Ishikawa (cell line): ENCODE data around the gene FAM222B.

Source experiments
- CEBPB ChIP-seq: IDR thresholded peaks from 2 replicates; pipeline ENCODE4 v1.6.1; 2012
- CREB1 ChIP-seq: IDR thresholded peaks from 2 replicates; pipeline ENCODE4 v1.6.1; 2012; ENCODE audit warnings: low read depth
- EGR1 ChIP-seq: IDR thresholded peaks from 2 replicates; pipeline ENCODE4 v1.6.1; 2012
- EP300 ChIP-seq: IDR thresholded peaks from 2 replicates; pipeline ENCODE4 v1.6.1; 2012; ENCODE audit warnings: borderline replicate concordance
- FOXM1 ChIP-seq: IDR thresholded peaks from 2 replicates; pipeline ENCODE4 v1.6.1; 2012; ENCODE audit warnings: low read depth, borderline replicate concordance
- MAX ChIP-seq: IDR thresholded peaks from 2 replicates; pipeline ENCODE4 v1.6.1; 2012
- NFIC ChIP-seq: IDR thresholded peaks from 2 replicates; pipeline ENCODE4 v1.6.1; 2012
- RAD21 ChIP-seq: IDR thresholded peaks from 2 replicates; pipeline ENCODE4 v1.6.1; 2012; ENCODE audit warnings: low read depth
- REST ChIP-seq: IDR thresholded peaks from 2 replicates; pipeline ENCODE4 v1.6.1; 2012; ENCODE audit warnings: low read depth, mild to moderate bottlenecking
- TAF1 ChIP-seq: IDR thresholded peaks from 2 replicates; pipeline ENCODE4 v1.6.1; 2012; ENCODE audit warnings: low read depth, mild to moderate bottlenecking
- TCF12 ChIP-seq: IDR thresholded peaks from 2 replicates; pipeline ENCODE4 v1.6.1; 2012; ENCODE audit warnings: low read depth
- TEAD4 ChIP-seq: IDR thresholded peaks from 2 replicates; pipeline ENCODE4 v1.6.1; 2012
- USF1 ChIP-seq: IDR thresholded peaks from 2 replicates; pipeline ENCODE4 v1.6.1; 2012
- YY1 ChIP-seq: IDR thresholded peaks from 2 replicates; pipeline ENCODE4 v1.6.1; 2012; ENCODE audit warnings: low read depth
- ZBTB7A ChIP-seq: IDR thresholded peaks from 2 replicates; pipeline ENCODE4 v1.6.1; 2012; ENCODE audit warnings: low read depth

Gene FAM222B

GRCh38 chr17:28712705-28713415, 129.7 kb downstream of the FAM222B start:
- no peak for TF ChIP-seq REST
- no peak for TF ChIP-seq EGR1
- TF ChIP-seq TCF12, result no peak
- no peak for TF ChIP-seq MAX
- no peak for TF ChIP-seq USF1
- TF ChIP-seq TEAD4, result no peak
- no peak for TF ChIP-seq RAD21
- no peak for TF ChIP-seq YY1
- no peak for TF ChIP-seq TAF1
- no peak for TF ChIP-seq ZBTB7A
- TF ChIP-seq CEBPB, result no peak
- TF ChIP-seq EP300, result no peak
- TF ChIP-seq FOXM1, result no peak
- no peak for TF ChIP-seq NFIC
- TF ChIP-seq CREB1, result no peak

- no peak for TF ChIP-seq EP300
- no peak for TF ChIP-seq TCF12
- TF ChIP-seq TAF1, result no peak
- no peak for TF ChIP-seq USF1
- no peak for TF ChIP-seq REST
- no peak for TF ChIP-seq ZBTB7A
- no peak for TF ChIP-seq MAX
- TF ChIP-seq NFIC, result no peak
- TF ChIP-seq YY1, result no peak
- TF ChIP-seq TEAD4, result no peak
- TF ChIP-seq CEBPB, result no peak
Observed at GRCh38 chr17:28712032-28712704, 130.4 kb downstream of the FAM222B start.

- no peak for TF ChIP-seq FOXM1
- no peak for TF ChIP-seq CREB1
- no peak for TF ChIP-seq MAX
- no peak for TF ChIP-seq ZBTB7A
- TF ChIP-seq CEBPB, result no peak
- TF ChIP-seq NFIC, result no peak
- no peak for TF ChIP-seq REST
- no peak for TF ChIP-seq EP300
- no peak for TF ChIP-seq TCF12
- TF ChIP-seq TAF1, result no peak
- no peak for TF ChIP-seq TEAD4
- no peak for TF ChIP-seq YY1
- TF ChIP-seq USF1, result no peak
- TF ChIP-seq RAD21, result no peak
- no peak for TF ChIP-seq EGR1
Observed at GRCh38 chr17:28711723-28712031, 130.9 kb downstream of the FAM222B start, which contains the start of gene PROCA1. Gene PROCA1 (minus strand): TSS chr17:28711888. CDS start chr17:28711660, 228 bp downstream.
